Fibroblast of skin of left quadriceps (primary cell): ENCODE measurements around the gene FITM1.
"Not testable (repeated sequence)": the region's sequence is repeated elsewhere in the genome, so short reads cannot be mapped to it uniquely, and the experiment has no call there.

Experiments
- DNase-seq, 2 experiments: peaks; one replicate each; pipeline ENCODE4 v3.0.0-alpha.2; 2013; ENCODE audit warnings: low read depth in 2 of 2

The FITM1 gene

DNA sequence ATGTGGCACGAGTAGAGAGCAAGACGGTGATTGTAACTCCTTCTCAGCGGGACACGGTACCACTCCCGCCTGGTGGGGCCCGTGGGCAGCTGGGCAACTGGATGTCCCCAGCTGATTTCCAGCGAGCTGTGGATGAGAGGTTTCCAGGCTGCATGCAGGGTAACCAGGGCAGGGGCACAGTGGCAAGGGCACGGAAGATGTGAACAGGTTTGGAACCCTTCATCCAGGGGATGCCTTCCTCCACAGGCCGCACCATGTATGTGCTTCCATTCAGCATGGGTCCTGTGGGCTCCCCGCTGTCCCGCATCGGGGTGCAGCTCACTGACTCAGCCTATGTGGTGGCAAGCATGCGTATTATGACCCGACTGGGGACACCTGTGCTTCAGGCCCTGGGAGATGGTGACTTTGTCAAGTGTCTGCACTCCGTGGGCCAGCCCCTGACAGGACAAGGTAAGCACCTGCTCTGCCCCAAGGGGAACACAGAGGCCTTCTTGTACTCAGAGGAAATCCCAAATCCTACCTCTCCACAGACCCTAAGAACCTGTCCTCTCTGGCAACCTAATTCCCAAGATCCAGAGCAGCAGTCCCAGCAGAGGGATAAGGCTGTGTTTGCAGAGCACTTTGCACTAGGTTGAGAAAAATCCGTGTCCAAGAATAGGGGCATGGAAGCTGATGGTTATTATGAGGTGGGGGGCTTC lies 32.1 kb upstream of the FITM1 start:
- DNase-seq = no peak

DNA sequence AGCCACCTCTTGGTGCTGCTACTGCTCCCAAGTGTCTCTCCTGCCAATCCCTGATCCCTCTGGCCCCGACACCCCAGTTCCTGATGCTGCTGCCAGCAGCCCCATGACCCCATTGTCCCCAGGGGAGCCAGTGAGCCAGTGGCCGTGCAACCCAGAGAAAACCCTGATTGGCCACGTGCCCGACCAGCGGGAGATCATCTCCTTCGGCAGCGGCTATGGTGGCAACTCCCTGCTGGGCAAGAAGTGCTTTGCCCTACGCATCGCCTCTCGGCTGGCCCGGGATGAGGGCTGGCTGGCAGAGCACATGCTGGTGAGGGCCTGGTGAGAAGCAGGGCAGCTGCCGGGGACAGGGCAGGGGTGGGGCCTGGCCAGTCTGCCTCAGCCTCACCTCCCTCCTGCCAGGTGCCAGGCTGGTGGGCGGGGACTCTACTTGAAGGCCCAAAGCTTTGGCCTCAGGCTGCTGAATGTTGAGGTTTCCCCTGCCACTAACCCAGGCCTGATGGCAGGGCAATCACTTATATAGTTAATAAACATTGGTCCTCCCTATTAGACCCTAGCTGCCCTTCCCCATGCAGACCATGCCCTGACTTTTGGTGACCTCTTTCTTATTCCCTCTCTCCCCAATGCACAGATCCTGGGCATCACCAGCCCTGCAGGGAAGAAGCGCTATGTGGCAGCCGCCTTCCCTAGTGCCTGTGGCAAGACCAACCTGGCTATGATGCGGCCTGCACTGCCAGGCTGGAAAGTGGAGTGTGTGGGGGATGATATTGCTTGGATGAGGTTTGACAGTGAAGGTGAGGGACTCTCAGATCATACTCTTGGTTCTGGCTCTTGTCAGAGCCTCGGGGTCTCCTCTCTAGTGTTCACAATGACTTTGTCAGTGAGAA lies 31.3 kb upstream of the FITM1 start:
- no peak for DNase-seq

DNA sequence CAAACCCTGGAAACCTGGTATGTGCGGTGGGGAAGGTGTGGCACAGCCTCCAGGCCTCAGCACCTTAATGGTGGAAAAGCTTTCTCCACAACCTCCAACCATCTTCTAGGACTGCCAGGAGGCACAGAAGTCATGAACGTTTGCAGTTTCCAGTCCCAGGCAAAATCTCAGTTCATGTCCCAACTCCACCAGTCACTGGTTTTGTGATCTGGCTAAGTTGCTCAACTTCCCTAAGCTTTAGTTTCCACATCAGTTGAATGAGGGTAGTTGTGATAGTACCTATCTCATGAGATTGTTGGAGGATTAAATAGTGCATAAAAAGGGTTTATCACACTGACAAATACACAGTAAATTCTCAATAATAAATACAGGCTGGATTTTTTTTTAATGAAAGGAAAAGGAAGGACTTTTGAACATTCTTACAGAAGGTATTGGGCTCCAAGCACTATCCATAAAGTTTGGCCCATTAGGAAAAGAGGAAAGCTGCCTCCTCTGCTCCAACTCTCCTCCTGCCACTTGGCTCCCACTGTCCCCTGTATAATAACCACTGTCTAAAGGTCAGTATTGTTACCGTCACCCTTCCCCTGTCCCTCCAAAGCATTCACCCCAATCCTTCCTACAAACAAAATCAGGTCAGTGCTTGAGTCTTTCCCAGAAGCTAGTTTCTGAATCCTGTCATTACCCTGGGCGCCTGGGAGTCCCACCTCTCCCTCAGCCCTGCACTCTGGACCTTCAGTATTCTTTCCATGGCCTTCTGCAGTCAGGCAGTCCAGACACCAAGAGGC lies 30.1 kb upstream of the FITM1 start:
- DNase-seq = no peak

DNA sequence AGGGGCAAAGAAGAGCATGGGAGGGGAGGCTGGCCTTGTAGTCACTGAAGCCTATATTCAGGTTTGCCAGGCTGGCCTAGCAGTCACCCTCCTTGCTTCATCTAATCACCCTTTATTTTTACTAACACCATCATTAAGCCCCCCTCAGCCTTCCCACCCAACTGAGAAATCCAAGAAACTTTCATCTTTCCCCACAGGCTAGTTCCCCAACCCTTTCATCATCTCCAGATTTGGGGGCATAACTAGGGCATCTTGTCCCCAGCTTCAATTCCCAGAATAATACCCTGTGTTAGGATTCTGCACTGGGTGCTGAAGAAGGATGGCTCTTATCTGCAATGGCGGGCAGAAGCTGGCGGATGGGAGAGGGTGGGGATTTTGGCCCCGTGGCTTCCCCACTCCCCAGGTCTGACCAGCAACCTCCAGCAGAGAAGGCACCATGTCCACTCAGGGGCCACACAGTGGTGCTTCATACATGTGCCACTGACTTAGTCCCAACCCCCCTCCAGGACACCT lies 29.4 kb upstream of the FITM1 start:
- DNase-seq = no peak

DNA sequence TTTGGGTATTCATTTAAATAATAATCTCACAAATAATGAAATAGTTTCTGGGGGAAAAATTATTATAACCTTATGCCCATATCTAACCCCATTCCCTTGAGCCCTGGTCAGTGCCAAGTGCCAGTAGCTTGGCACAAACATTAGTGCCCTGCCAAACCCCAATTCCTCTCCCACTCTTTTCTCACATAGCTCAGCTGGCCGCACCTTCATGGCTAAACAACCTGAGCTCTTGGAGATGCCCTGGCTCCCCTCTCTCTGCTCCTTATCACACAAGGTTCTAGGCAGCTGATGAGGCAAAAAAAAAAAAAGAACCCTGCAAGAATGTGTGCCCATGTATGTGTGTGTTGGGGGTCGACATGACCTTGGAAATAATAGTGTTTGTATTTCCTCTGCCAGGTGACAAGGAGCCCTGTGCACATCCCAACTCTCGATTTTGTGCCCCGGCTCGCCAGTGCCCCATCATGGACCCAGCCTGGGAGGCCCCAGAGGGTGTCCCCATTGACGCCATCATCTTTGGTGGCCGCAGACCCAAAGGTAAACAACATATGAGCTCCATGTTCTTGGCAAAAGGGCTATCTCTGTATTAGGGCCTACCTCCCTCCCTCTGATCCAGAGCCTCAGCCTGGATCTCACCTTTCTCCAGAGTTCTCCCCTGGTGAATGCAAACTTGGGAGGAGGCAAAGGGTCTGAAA lies 28.0 kb upstream of the FITM1 start:
- DNase-seq = no peak

DNA sequence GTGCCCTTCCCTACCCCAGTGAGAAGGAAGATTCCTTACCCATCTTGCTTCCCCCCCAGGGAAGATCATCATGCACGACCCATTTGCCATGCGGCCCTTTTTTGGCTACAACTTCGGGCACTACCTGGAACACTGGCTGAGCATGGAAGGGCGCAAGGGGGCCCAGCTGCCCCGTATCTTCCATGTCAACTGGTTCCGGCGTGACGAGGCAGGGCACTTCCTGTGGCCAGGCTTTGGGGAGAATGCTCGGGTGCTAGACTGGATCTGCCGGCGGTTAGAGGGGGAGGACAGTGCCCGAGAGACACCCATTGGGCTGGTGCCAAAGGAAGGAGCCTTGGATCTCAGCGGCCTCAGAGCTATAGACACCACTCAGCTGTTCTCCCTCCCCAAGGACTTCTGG lies 27.0 kb upstream of the FITM1 start:
- no peak for DNase-seq

DNA sequence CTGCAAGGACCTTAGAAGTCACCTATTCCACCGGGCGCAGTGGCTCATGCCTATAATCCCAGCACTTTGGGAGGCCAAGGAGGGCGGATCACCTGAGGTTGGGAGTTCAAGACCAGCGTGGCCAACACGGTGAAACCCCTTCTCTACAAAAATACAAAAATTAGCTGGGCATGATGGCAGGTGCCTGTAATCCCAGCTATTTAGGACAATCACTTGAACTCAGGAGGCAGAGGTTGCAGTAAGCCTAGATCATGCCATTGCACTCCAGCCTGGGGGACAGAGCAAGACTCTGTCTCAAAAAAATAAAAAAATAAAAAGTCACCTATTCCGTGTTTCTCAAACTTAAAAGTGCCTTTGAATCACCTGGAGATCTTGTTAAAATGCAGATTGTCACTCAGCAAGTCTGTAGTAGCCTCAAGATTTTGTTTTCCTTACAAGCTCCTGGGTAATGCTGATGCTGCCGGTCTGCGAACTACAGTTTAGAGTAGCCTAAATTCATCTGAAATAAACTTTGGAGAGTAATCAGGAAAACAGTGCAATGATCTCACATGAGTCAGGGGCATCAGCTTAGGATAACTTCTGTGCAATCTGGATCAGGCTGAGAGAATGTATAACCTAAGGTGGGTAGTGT lies 24.7 kb upstream of the FITM1 start:
- DNase-seq = not testable (repeated sequence)

DNA sequence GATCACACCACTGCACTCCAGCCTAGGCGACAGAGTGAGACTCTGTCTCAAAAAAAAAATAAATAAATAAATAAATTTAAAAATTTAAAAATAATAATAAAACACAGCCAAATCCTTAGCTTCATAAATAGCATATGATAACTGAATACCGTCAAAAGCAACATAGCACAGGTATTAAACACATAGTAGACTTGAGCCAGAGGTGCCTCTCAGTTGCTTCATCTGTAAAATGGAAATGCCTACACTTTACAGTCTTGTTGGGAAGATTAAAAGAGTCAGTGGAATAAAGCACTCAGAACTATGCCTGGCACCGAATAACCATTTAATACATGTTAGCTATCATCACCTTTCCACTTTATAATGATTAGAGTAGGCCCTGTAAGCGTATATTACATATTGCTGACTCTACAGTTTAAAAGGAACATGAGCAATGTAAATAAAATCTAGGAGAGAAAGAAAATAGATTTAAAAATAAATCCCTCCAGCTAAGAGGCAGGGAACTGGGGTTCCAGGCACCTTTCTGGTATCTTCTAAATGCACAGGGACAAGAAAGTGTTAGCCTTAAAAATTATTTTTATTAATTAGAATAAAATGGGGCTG lies 23.7 kb upstream of the FITM1 start:
- DNase-seq = no peak

DNA sequence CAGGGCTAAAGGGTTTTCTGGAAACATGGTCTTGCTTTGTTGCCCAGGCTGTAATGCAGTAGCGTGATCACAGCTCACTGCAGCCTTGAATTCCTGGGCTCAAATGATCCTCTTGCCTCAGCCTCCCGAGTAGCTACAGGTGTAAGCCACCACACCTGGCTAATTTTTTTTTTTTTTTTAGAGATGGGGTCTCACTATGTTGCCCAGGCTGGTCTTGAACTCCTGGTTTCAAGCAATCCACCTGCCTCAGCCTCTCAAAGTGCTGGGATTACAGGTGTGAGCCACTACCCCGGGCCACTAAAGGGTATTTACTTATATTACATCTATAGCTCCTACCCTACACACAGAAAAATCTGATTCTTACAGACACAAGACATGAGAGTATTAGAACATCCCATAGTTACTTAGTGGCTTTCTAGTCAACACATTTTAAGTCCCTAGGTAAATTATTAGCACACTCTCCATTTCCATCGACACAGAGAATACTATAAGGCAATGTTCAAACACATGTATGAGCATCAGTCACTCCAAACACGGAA lies 22.1 kb upstream of the FITM1 start:
- DNase-seq = no peak

DNA sequence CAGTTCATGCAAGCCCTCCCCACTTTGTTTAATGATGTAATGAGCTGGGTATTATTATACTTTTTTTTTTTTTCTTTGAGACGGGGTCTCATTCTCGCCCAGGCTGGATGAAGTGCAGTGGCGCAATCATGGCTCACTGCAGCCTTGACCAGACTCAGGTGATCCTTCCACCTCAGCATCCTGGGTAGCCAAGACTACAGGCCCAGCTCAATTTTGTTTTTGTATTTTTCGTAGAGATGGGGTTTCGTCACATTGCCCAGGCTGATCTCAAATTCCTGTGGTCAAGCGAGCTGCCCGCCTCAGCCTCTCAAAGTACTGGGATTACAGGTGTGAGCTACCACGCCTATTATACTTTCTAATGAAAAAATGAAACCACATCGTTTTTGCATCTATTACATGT lies 20.4 kb upstream of the FITM1 start:
- DNase-seq = no peak

DNA sequence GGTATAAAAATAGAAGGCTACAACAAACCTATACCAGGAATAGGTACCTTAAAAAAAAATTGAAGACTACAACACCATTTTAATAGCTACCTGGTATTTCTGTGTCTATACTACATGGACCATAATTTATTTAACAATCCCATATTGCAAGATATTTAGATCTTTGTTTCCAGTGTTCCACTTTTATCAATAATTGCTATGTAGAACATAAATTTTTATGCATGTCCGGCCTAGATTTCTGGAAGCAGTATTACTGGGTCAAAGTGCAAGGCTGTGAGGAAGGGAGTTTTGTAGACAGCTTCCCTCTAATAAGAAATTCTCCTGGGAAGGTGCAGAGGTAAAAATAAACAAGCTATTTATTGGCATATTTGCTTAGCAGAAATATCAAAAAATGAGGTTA lies 19.9 kb upstream of the FITM1 start:
- no peak for DNase-seq

DNA sequence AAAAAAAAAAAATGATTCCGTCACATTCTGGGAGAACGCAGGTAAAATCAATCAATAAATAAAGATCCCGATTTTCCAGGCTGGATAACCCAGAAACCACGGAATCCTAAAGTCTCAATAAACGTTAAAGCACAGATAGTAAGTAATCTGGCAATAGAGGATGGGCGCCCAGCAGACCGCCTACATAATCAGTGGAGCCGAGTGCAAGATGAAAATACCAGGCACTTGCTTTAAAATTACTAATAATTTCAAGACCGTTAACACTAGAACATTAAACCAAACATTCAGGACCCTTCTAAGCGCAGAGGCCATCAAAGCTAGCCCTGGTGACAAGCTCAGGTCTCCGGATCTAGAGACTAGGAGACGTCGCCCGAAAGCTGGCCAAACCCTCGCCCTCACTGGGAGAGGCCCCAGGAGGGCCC lies 17.1 kb upstream of the FITM1 start:
- no peak for DNase-seq

DNA sequence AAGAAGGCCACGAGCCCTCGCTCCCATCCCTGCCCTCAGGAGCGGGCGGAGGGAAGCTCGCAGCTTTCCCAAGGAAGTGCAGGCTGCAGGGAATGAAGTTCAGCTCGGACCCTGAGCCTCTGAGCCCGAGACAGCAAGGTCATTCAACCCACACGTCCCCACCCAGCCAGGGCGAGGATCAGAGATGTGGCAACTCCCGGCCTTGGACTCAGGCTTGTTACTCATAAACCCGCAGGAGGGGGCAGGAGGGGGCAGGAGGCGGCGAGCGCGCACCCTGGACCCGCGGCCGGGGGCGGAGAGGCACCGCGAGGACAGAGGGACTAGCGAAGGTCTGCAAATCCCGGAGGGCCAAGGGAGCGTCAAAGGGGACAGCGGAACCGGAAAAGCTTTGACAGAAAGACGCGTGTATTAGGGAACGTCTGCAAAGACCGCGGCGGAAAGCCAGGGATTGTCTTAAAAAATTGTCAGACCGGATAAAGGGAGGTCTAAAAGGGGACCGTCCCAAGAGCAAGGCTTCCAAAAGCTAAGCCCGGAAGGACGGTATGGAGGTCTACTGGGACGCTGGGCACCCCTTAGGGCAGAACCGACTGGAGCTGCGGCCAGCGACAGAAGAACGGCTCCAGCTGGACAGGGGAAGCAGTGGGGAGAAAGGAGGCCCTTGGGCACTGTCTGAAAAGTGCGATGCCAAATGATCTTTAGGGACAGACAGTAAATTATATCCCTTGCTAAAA lies 16.5 kb upstream of the FITM1 start:
- DNase-seq = peak; percentile 62 to 65

DNA sequence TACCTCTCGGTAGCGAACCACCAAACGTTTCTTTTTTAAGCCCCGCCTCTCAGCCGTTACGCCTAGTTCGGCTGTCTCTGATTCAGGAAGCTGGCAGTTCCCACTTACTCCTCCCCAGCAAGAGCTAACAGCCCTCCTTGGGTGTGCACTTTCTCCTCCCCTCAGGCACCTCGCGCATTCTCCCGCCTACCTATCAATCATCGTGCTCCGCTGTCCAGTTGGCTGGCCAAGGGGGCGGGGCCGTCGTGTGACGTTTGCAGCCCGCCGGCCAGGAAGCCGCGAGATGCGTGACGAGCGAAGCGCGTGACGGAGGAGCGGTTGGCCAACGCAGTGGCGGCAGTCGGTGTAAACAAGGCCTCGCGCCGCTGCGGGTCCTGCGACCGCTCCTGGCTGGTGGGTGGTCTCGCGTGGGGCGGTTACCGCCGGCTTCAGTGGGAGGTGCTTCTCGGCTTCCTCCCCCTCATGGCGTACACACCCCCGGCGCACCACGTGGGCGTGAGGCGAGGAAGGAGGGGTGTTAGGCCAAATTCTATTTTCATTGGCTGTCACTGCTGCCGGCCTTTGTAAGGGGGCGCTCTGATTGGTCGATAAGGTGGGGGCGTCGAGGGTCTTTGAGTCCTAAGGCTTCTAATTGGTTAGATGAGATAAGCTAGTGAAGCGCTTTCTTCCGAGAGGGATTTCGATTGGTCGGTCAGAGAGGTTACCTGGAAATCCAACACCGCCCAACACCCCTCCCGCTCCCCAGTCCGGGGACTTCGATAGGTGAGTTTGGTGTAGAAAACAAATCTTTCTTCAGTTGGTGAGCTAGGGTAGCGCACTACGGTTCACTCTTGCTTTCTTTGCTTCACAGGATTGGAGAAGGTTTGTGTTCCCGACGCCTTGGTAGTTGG lies 15.7 kb upstream of the FITM1 start, which contains the start of the genes DCAF11 and NRL:
DCAF11 (plus strand) TSS at position 246 of the 890 bp plus-strand sequence. CDS start 818 bp downstream, outside the sequence.
NRL (minus strand) TSS at position 418 of the 890 bp plus-strand sequence. CDS start 32,101 bp downstream, outside the sequence.
- peak; percentile 99 for DNase-seq

DNA sequence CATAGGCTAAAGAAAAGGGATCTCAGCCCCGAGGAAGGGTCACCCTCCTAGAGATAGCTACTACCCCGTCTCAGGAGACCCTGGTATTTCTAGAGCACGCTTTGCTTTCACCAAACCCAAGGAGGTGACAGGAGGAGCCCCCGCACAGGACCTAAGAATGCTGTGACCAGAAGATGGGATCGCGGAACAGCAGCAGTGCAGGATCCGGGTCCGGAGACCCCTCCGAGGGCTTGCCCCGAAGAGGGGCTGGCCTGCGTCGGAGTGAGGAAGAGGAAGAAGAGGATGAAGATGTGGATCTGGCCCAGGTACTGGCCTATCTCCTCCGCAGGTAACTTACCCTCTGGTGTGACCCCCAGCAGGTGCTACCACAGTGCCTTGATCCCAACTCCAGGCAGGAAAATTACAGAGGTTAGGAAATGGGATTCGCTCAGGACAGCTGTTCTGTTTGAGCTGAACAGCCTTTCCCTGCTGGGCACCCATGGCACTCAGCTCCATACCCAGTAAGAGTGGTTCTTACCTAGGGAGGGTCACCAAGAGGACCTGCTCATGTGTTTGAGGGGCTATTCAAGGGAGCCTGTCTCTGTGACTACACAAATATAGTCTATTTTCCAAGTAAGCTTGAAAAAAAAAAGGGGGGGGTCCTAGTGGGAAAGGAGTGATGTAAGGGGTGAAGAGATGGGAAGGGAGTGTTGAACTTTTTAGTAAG lies 14.9 kb upstream of the FITM1 start:
- DNase-seq = no peak

DNA sequence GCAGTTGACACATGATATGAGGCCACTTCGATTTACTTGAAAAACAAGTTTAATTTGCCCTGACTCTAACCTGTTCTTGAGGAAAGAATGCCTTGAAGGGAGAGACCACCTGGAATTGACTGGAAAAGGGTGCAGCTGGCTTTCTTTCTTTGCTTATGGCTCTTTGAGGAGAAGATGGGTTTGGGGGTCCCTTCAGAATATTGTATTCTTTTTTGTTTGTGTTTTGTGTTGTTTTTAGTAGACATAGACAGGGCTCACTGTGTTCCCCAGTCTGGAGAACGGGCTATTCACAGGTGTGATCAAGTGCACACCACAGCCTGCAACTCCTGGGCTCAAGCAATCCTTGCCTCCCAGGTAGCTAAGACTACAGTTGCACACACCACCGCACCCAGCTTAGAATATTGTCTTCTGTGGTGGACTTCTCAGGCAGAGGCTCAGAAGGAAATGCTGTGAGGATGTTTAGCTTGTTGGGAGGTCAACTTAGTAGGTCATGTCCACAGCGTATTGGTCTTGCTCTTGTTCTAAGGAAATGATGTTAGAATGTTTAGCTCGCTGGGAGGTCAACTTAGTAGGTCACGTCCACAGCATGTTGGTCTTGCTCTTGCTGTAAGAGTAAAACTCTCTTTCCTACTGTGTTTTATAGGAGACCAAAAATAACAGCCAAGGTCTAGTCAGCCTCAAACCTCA lies 14.2 kb upstream of the FITM1 start:
- DNase-seq = no peak

DNA sequence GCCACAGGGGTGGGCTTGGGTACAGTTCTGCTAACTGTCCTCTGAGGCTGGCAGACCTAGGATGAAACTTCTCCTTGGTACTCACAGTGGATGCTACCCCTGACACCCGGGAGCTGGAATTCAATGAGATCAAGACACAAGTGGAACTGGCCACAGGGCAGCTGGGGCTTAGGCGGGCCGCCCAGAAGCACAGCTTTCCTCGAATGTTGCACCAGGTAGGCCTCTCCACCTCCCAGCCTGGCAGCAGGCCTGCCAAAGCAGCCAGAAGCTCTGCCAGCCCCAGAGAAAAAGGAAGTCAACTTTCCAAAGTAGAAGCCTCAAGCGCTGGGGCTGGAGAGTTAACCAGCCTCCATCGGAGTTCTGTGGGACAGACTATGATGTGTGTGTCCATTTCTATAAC lies 13.3 kb upstream of the FITM1 start:
- DNase-seq = no peak
